Adrenal gland (tissue), 12 donors: ENCODE measurements around the gene DMRTA2. TPM values are rescaled to one million over a fixed set of nuclear protein-coding genes. Genes with fewer than 3 reads are reported as not detected.
"Not testable (repeated sequence)": the region's sequence is repeated elsewhere in the genome, so short reads cannot be mapped to it uniquely, and the experiment has no call there.

Source experiments
- DNase-seq, 7 donors: peaks; one replicate each; pipeline ENCODE4 v3.0.0-alpha.2; 2019 to 2020
- H3K27ac ChIP-seq, 5 donors: fragments of 200-600 bp; sonication (generic) in 4 of 5; 1 replicate in 3 of 5; 2 replicates in 2 of 5; pipeline versions ENCODE4 v1.5.1 to v1.8.0; 2016 to 2020; ENCODE audit warnings: mild to moderate bottlenecking in 1 of 5
- H3K27me3 ChIP-seq: fragments of 200-600 bp; 2 replicates; pipeline ENCODE4 v1.8.0; 2021
- H3K36me3 ChIP-seq, 2 donors: fragments of 200-600 bp; replicated peaks in 1 of 2; 1 replicate in 1 of 2; 2 replicates in 1 of 2; pipeline versions ENCODE4 v1.5.1 to v1.8.0; 2018 to 2022
- H3K4me1 ChIP-seq, 2 donors: fragments of 200-600 bp; replicated peaks in 1 of 2; 1 replicate in 1 of 2; 2 replicates in 1 of 2; pipeline versions ENCODE4 v1.5.1 to v1.8.0; 2018 to 2021
- H3K4me3 ChIP-seq, 4 donors: fragments of 200-600 bp; sonication (generic) in 3 of 4; one replicate each; pipeline ENCODE4 v1.5.1; 2016 to 2018
- H3K9me3 ChIP-seq, 3 donors: fragments of 200-600 bp; sonication (generic) in 1 of 3; replicated peaks in 1 of 3; 1 replicate in 2 of 3; 2 replicates in 1 of 3; pipeline versions ENCODE4 v1.5.1 to v1.8.0; 2016 to 2021
- POLR2A ChIP-seq, 2 donors: fragments of 450-650 bp; IDR thresholded peaks; one replicate each; pipeline ENCODE4 v1.6.1; 2017; ENCODE audit warnings: antibody characterized with exemption in 2 of 2, mild to moderate bottlenecking in 2 of 2, moderate library complexity in 1 of 2
- WGBS, 4 donors: extraction: QIAGEN DNeasy Blood & Tissue Kit in 2 of 4; methylation state at CpG; one replicate each; pipeline versions ENCODE4 v1.1.5 to v1.1.7; 2013 to 2017; 5-methylcytosine and 5-hydroxymethylcytosine counted together
- intact Hi-C, 2 donors: fragments of 100-400 bp; cut with DNase I; formaldehyde crosslinking; loops; one replicate each; pipeline versions ENCODE4 v1.14.1 to v1.15.0; 2022 to 2023
- polyA plus RNA-seq, 3 donors: library from polyadenylated mRNA; stranded (reverse); fragments of 200-250 nt in 2 of 3; fragments of 350-450 nt in 1 of 3; fragmentation: Illumina TruSeq in 1 of 3; extraction: RNeasy Lipid Tissue Mini Kit (QIAGEN cat#74804) in 1 of 3; gene quantifications; one replicate each; pipeline ENCODE4 v1.2.3, GENCODE V29; 2013 to 2014
- total RNA-seq, 9 donors: library from RNA; depleted of rRNA in 4 of 9; stranded (reverse); fragments of >200 nt in 4 of 9; fragments of 120-200 nt in 1 of 9; fragmentation: NEBNext Ultra II Directional in 1 of 9; extraction: Animal tissue kit (Norgen Biotek cat#: 25700) in 1 of 9; gene quantifications; one replicate each; pipeline versions ENCODE4 v1.1.0 to v1.2.4, GENCODE V29; 2013 to 2023
- TF ChIP-seq, protein P1 (sequence below), 6 experiments: fragments of 450-650 bp in 4 of 6; fragments of 200-600 bp in 2 of 6; sonication (generic) in 1 of 6; IDR thresholded peaks; 1 replicate in 5 of 6; 2 replicates in 1 of 6; pipeline versions ENCODE4 v1.5.1 to v1.8.0; 2016 to 2021; ENCODE audit warnings: antibody characterized with exemption in 6 of 6, mild to moderate bottlenecking in 2 of 6, moderate library complexity in 1 of 6
- donor health status: healthy with polysubstance abuse.
- donor health status: Bipolar disorder and iron deficiency.
- donor health status: DM: yes; HTN: yes; CAD: no.
- donor health status: DM: no; HTN: no; CAD: no.
- donor health status: DM: no; HTN: no; CAD: no.
- donor health status: DM: yes; HTN: yes; CAD: no.

The DMRTA2 gene
- total and polyA plus RNA-seq, 12 donors = 0.07 TPM; not detected in 11

DNA sequence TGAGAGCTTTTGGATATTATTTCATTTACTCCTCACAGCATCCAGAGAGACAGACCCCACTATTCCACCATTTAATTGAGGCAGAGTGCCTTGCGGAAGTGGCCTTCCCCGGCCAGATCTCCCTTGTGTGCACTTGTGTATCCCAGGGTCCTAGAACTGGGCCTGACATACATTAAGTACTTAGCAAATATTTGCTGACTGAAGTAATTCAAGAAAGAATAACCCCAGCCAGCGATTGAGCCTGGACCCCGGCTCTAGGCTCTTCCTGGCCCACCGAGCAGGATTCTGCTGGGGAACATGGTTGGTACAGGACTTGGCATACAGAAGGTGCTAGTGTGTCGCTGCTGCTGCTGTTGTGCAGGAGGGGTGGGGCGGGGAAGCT lies 8.4 kb downstream of the DMRTA2 start:
- TF ChIP-seq, protein P1, sequence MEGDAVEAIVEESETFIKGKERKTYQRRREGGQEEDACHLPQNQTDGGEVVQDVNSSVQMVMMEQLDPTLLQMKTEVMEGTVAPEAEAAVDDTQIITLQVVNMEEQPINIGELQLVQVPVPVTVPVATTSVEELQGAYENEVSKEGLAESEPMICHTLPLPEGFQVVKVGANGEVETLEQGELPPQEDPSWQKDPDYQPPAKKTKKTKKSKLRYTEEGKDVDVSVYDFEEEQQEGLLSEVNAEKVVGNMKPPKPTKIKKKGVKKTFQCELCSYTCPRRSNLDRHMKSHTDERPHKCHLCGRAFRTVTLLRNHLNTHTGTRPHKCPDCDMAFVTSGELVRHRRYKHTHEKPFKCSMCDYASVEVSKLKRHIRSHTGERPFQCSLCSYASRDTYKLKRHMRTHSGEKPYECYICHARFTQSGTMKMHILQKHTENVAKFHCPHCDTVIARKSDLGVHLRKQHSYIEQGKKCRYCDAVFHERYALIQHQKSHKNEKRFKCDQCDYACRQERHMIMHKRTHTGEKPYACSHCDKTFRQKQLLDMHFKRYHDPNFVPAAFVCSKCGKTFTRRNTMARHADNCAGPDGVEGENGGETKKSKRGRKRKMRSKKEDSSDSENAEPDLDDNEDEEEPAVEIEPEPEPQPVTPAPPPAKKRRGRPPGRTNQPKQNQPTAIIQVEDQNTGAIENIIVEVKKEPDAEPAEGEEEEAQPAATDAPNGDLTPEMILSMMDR (IDR thresholded peaks at IDR 0.05) = no peak
- TF ChIP-seq POLR2A (IDR thresholded peaks at IDR 0.05) = no peak
- Histone ChIP-seq H3K4me3 (no peak overlapping the region), H3K27me3 (peaks cover 55% of the 10 kb centered on the region), H3K4me1 (peaks cover 0 to 20% of the 10 kb centered on the region in 2 donors), H3K9me3 (no peaks in the 10 kb centered on the region), H3K27ac (no peak overlapping the region), H3K36me3 (no peaks in the 10 kb centered on the region)
- intact Hi-C loops = no loop called here
- 35 to 51% (median 42%) methylated on average over 6 to 7 of the region's 7 CpGs for WGBS, 4 donors
- no peak for DNase-seq

DNA sequence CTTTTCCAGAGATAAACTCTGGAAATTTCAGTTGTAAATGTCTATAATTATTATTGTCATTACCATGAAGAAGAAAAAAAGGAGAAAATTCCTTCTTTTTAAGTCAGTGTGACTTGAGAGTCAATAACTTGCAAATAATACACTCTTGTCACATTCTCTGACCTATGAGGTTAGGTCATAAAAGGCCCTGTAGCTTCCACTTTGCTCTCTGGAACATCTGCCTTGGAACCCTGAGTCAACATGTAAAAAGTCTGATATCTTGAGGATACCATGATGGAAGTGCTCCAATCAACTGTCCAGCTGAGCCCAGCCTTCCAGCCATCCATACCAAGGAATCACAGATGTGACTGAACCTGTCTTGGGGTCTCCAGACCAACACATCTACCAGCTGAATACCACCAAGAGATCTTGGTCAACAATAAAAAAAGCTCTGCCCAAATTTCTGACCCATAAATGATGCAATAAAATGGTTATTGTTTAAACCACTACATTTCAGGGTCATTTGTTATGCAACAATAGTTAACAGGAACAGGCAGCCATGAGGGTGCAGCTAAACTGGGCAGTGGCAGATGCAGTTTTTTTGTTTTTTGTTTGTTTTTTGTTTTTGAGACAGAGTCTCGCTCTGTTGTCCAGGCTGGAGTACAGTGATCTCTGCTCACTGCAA lies 10.3 kb downstream of the DMRTA2 start:
- Histone ChIP-seq H3K4me1 (peaks cover 0 to 14% of the 10 kb centered on the region in 2 donors), H3K27ac (no peak overlapping the region), H3K27me3 (peaks cover 37% of the 10 kb centered on the region), H3K9me3 (no peaks in the 10 kb centered on the region), H3K36me3 (no peaks in the 10 kb centered on the region), H3K4me3 (no peak overlapping the region)
- TF ChIP-seq, protein P1 (IDR thresholded peaks at IDR 0.05) = no peak
- no peak for TF ChIP-seq POLR2A (IDR thresholded peaks at IDR 0.05)
- intact Hi-C loops = no loop called here
- whole genome bisulfite sequencing, 4 donors = 77 to 96% (median 91%) methylated on average over 1 of the region's 1 CpG
- DNase-seq = no peak

DNA sequence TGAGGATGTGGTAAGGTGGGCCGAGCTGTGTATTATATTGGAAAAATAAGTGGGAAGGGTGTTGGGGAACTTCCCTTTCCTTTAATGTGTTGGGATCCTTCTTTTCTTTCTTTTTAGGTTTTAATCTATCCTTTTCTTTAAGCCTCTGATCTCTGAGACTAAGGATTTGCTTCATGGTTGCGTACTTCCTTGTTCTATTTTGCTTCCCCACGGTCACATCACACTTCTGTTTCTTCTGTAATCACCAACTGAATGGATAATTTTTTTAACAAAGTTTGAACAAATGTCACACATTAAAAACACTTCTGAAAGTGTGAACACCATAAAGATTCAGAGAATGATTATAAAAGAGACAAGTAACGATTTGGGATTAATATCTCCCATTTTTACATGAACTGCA lies 17.4 kb downstream of the DMRTA2 start:
- no peak overlapping the region for H3K4me3 ChIP-seq
- intact Hi-C loops = no loop called here
- no peaks in the 10 kb centered on the region for H3K27me3 ChIP-seq
- no peak overlapping the region for H3K27ac ChIP-seq
- TF ChIP-seq, protein P1 (IDR thresholded peaks at IDR 0.05) = no peak
- TF ChIP-seq POLR2A (IDR thresholded peaks at IDR 0.05) = no peak
- 63 to 79% (median 75%) methylated on average over 4 of the region's 4 CpGs for WGBS, 4 donors
- H3K4me1 ChIP-seq = no peaks in the 10 kb centered on the region
- DNase-seq = no peak
- no peaks in the 10 kb centered on the region for H3K36me3 ChIP-seq
- no peaks in the 10 kb centered on the region for H3K9me3 ChIP-seq

DNA sequence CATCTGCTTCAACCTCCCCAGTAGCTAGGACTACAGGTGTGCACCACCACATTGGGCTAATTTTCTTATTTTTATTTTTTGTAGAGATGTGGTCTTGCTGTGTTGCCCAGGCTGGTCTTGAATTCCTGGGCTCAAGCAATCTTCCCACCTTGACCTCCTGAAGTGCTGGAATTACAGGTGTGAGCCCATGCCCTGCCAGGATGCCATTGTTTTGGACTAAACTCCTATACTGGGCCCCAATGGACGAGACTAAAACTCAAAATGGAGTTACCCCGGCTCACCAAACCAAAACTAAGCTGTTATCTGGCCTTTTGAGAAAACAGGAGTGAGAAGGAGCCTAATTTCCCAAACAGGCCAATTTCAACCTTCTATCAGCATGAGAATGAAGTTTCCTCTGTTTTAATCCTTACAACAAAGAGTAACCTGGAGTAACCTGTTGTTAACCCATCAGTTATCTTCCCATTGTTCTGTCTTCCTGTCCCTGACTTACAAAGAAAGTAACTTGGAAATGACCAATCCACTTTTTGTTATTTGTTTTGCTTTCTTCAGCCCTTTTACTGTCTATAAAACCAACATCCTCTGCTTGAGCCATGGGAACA lies 29.6 kb downstream of the DMRTA2 start:
- intact Hi-C loops = no loop called here
- H3K27me3 ChIP-seq = peaks cover 8% of the 10 kb centered on the region
- H3K36me3 ChIP-seq = no peaks in the 10 kb centered on the region
- H3K27ac ChIP-seq = no peak overlapping the region
- H3K9me3 ChIP-seq = no peaks in the 10 kb centered on the region
- 50 to 66% (median 62%) methylated on average over 2 of the region's 2 CpGs for WGBS, 4 donors
- no peak for DNase-seq
- H3K4me3 ChIP-seq = no peak overlapping the region
- TF ChIP-seq POLR2A (IDR thresholded peaks at IDR 0.05) = no peak
- TF ChIP-seq, protein P1 (IDR thresholded peaks at IDR 0.05) = no peak
- H3K4me1 ChIP-seq = no peaks in the 10 kb centered on the region

DNA sequence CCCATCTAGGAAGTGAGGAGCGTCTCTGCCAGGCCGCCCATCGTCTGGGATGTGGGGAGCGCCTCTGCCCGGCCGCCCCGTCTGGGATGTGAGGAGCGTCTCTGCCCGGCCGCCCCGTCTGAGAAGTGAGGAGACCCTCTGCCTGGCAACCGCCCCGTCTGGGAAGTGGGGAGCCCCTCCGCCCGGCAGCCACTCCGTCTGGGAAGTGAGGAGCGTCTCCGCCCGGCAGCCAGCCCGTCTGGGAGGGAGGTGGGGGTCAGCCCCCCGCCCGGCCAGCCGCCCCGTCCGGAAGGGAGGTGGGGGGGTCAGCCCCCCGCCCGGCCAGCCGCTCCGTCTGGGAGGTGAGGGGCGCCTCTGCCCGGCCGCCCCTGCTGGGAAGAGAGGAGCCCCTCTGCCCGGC lies 41.7 kb downstream of the DMRTA2 start:
- H3K4me3 ChIP-seq, H3K9me3 ChIP-seq, intact Hi-C loops, H3K36me3 ChIP-seq, H3K27me3 ChIP-seq, DNase-seq, H3K27ac ChIP-seq, H3K4me1 ChIP-seq: not testable (repeated sequence)
- WGBS, 4 donors = 95 to 97% (median 96%) methylated on average over 12 to 33 of the region's 33 CpGs; no CpG with 5 or more reads in 1 of the 4 donors
